Islet precursor cell (in vitro differentiated cells): ENCODE measurements around the gene TIMP2.
"Not testable (repeated sequence)": the region's sequence is repeated elsewhere in the genome, so short reads cannot be mapped to it uniquely, and the experiment has no call there.

Source experiments
- DNase-seq: peaks from one replicate; pipeline ENCODE4 v3.0.0-alpha.2; 2018

Gene TIMP2

DNA sequence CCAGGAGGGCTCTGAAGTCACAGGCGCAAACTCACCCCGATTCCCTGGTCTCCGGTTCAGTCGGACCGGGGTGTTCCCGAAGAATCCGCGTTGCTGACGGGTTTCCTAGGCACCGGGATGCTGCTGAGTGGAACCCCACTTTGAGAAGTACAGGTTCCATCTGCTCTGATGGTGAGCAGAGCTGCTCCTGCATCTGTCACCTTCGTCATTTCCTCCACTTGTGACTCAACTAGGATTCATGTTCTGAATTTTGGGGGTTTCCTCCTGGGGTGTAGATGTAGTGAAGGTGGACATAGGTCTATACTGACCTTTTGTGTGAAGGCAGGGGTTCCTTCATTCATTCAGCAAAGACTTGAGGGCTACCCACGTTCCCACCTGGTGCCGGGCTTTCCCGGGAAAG lies 29.5 kb upstream of the TIMP2 start:
- DNase-seq: no peak

DNA sequence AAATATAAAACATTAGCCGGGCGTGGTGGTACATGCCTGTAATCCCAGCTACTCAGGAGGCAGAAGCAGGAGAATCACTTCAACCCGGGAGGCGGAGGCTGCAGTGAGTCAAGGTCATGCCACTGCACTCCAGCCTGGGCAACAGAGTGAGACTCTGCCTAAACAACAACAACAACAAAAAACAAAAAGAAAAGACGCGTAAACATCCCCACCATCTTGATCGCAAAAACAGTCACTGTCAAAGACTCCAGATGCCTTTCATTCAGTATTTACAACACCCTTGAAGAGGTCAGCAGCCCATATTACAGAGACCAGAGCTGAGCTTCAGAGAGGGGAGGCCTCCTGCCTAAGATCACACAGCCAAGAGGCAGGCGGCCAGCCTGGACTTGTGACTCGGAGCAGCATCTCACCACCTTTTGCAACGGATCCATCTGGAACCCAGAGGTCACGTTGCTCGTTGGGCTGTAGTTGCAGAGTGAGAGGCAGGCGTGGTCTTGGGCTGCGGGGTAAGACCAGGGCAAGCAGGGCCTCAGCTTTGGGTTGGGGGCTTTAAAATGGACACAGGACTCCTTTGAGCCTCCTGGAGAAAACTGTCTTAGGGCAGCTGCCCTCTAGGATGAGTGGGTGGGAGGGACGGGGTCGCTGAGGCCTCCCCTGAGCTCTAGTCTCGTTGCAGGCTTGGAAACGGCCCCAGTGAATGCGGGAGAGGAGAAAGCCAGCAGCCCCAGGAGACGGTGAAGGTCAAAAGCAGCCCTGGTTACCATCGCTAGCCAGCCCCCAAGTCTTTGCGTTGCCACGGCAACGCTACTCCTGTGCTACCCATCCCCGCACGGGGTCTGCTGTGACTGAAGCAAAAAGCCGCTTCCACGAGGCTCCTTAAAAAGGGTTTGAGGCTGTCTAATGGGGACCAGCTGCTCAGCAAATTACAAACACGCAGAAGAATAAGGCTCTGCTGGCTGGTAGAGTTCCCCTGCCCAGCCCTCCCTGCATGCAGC lies 28.5 kb upstream of the TIMP2 start:
- no peak for DNase-seq

DNA sequence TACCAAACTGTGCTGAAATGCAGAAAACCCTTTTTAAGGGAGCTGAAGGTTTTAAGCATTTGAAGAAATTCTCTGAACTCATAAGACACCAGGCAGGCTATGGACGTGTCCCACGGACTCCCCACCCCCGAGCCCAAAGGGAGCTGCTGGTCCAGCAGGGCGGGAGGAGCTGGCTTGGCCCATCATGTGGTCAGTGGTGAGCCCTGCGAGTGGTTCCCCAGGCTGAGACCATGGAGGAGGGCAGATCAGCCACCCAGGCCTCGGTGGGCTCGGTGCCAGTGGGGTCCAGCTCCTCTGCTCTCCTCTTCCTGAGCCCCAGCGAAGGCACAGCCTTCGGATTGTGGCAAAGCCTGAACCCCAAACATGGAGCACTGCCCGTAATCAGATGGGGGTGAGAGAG lies 27.5 kb upstream of the TIMP2 start:
- DNase-seq: no peak

DNA sequence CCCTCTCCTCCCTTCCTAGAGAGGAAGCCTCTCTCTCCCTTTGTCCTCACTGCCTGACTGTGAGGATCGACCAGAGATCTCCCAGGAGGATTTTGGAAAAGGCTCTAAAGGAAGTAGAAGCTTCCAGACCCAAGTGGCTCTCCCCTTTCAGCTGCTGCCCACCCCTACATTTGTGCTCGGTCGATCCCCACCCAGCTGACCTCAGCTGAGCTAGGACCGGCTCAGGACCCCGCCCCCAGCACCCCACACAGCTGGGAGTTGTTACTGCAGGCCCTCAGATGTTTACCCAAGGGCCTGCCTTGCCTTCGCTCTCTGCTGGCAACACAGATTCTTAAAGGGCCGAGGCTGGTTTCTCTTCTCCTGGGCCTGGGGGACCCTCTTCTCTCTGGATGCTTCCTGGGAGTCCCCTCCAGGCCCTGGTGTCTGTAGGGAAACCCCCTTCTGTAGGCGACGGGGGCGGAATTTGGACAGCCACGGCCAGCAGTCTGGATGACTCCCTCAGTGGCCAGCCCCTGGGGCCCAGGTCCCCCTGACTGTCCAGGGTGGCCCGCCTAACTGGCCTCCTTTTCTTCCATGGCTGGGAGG lies 26.9 kb upstream of the TIMP2 start:
- no peak for DNase-seq

DNA sequence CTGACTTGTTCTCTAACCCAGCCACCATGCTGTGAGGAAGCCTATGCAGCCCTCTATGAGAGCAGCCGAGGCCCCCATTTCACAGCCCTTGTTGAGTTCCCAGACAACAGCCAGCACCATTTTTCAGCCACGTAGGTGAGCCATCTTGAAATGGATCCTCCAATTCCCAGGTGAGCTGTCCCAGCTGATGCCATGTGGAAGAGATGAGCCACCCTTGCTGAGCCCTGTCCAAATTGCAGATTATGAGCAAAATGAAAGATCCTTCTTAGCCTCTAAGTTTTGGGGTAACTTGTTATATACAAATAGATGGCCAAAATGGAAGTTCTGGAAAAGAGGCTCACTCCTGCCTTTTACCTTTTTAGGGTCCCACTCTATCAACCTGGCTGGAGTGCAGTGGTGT lies 25.7 kb upstream of the TIMP2 start:
- no peak for DNase-seq

GRCh38 chr17:78947235-78948149 lies 22.3 kb upstream of the TIMP2 start:
- DNase-seq: no peak

DNA sequence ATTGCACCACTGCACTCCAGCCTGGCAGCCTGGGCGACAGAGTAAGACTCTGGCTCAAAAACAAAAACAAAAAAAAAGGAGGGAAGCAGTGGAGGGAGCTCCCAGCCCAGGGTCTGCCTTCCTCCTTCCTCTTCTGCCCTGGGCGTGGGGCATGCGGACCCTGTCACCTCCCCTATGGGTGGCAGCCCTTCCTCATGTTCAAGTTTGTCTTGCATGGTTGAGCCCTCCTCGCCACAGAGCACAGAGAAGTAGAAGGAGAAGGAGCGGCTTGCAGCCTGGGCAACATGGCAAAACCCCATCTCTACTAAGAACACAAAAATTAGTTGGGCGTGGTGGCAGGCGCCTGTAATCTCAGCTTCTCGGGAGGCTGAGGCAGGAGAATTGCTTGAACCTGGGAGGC lies 21.4 kb upstream of the TIMP2 start:
- DNase-seq: no peak

DNA sequence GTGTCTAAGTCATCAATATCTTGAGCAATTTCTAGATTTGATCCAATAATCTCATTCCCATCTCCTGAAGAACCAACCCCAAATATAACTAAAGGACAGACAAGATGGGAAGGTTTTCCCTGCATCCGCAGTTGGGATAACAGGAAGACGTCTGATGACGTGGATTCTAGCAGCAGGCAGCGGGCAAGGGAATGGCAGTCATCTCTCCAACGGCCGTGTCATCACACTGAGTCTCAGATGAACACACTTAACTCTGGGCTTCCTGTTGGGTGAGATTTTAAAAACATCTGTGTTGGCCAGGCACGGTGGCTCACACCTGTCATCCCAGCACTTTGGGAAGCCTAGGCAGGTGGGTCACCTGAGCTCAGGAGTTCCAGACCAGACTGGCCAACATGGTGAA lies 20.9 kb upstream of the TIMP2 start:
- no peak for DNase-seq

GRCh38 chr17:78945455-78945854 lies 20.3 kb upstream of the TIMP2 start:
- DNase-seq: not testable (repeated sequence)

- no peak for DNase-seq
Measured at GRCh38 chr17:78944956-78945355, 19.8 kb upstream of the TIMP2 start.

- DNase-seq: no peak
Measured at GRCh38 chr17:78944026-78944425, 18.8 kb upstream of the TIMP2 start.

GRCh38 chr17:78940708-78941107 lies 15.5 kb upstream of the TIMP2 start:
- DNase-seq: peak; percentile 92

GRCh38 chr17:78940258-78940657 lies 15.1 kb upstream of the TIMP2 start:
- DNase-seq: no peak

DNA sequence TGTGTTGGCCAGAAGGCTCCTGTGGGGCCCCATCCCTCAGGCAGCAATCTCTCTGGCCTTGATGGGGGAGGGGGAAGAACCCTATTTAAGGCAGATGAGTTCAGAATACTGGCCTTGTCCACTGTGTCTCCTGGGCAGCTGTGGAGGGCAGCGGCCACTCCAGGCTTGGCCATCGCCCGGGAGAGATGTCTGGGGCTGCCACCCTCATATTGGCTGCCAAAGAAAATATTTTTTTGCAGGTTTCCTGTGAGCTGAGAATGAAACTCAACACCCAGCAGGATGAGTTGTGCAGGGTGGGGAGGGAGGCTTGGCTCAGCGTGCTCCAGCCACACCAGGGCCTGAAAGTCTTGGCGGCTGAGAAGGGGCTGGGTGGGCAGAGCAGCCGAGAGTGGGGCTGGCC lies 14.4 kb upstream of the TIMP2 start:
- DNase-seq: no peak

- DNase-seq: no peak
Measured at GRCh38 chr17:78937561-78937960, 12.4 kb upstream of the TIMP2 start.

DNA sequence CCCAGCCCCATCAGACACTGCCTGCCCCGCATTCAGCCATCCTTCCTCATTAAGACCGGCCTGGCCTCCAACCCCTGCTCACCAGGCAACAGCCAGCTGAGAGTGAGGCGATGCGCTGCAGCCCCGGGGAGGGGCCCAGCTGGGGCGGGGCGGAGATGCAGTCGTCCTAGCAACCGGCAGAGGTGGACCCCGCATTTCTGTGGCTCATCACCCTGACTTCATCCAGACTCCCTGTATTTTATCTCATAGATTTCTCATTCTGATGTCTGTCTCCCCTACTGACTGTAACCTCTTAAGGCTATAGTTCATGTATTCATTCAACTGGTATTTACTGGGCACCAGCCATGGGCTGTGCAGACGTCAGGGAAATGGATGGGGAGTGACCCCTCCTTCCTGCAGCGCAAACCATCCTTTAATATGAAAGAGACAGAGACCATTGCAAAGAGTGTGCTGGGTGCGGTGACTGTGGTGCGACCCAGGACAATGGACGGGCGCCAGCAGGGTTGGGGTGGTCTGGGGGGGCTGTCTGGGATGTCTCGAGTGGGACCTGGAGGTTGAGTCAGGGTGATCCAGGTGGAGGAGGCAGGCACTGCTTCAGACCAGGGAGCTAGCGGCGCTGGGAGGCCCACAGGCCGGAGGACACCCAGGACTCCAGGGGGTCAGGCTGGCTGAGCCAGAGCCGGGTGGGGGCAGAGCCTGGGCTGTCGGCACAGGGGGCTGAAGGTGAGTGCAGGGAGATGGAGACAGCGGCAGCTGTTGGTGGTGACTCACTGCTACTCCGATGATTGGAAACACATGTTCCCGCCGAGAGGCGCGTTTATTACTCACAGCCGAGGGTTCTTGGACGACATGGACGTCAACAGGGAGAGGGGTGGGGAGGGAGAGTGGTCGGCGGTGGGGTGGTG lies 10.5 kb upstream of the TIMP2 start:
- DNase-seq: peak; percentile 91

GRCh38 chr17:78934681-78935418 lies 9.7 kb upstream of the TIMP2 start:
- DNase-seq: no peak

DNA sequence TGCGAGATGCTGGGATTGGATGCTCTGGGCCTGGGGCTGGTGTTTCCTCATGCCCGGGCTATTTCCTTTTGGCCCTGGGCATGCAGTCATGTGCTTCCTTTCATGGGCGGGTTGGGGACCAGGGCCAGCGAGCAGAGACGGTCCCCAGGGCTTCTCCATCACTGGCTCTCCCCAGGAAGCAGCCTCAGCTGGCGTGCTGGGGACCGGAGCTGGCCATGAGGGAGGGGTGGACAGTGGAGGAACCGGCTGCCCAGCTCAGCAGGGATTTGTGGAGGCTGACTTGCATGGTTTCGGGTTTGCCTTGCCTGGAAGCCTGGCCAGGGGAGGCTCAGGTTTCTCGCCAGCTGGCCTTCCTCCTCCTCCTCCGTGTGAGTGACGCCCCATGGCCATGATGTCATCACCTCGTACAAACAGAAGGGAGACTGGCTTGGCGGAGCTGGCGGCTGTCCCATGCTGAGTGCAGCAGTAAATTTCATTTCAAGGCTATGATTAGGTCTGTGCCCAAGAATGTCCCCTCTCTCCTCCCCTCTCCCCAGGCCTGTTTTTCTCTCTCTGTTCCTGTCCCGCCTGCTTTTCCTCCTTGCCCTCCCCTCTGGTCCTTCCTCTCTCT lies 8.9 kb upstream of the TIMP2 start:
- DNase-seq: peak; percentile 97

DNA sequence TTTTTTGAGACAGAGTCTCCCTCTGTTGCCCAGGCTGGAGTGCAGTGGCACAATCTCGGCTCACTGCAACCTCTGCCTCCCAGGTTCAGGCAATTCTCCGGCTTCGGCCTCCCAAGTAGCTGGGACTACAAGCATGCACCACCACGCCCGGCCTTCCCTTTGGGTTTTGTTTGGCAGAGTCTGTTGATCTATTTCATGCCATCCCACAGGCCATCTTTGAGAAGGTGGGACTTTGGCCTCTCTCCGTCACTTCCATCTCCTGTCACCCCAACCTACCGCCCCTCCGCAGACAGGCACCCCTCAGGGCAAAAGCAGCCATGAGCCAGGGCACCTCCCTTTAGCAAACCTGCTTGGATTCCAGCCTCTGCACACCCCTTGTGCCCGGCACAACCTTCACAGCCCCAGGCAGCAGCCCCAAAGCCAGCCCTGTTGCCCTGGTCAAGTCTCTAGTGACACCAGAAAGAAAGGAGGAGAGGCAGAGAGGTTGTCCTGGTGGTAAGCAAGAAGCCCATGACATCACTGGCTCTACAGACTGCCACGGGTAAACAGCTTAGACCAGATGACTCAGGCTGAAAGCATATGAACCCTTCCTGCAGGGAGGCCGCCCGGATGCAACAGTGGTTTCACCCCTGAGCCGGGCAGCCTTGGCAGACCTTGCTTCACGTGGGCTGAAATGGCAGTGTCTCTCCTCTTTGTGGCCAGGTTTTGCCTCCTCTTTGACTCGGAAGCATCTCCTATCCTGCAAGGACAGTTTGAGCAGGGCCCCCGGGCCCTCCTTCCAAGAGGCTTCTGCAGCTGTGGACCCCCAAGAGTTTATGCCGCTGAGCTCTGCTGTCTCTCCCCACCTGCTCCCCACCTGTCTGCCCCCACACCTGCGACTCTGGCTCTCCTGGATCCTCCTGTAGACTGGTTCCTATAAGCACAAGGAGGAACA lies 8.1 kb upstream of the TIMP2 start:
- peak; percentile 97 for DNase-seq
